Testis (tissue), 3 donors: ENCODE results near the gene TBX10. TPM values are rescaled to one million over a fixed set of nuclear protein-coding genes. Genes with fewer than 3 reads are reported as not detected.

Experiments used
- DNase-seq: peaks from one replicate; pipeline ENCODE4 v3.0.0-alpha.2; 2019
- H3K27ac ChIP-seq, 2 donors: fragments of 200-600 bp; sonication (generic); one replicate each; pipeline ENCODE4 v1.5.1; 2019
- H3K27me3 ChIP-seq: fragments of 200-600 bp; sonication (generic); one replicate; pipeline ENCODE4 v1.5.1; 2019
- H3K36me3 ChIP-seq: fragments of 200-600 bp; sonication (generic); one replicate; pipeline ENCODE4 v1.5.1; 2017; ENCODE audit warnings: low read depth; ENCODE audit errors: missing control alignments
- H3K4me1 ChIP-seq: fragments of 200-600 bp; sonication (generic); one replicate; pipeline ENCODE4 v1.5.1; 2019
- H3K4me3 ChIP-seq, 2 donors: fragments of 200-600 bp; sonication (generic); one replicate each; pipeline ENCODE4 v1.5.1; 2017 to 2019
- H3K9me3 ChIP-seq: fragments of 200-600 bp; sonication (generic); one replicate; pipeline ENCODE4 v1.5.1; 2017
- POLR2A ChIP-seq: fragments of 450-650 bp; IDR thresholded peaks from one replicate; pipeline ENCODE4 v1.6.1; 2017; ENCODE audit warnings: antibody characterized with exemption, mild to moderate bottlenecking, moderate library complexity
- WGBS, 2 donors: methylation state at CpG; one replicate each; pipeline ENCODE4 v1.1.5; 2018; 5-methylcytosine and 5-hydroxymethylcytosine counted together
- intact Hi-C: fragments of 100-400 bp; cut with DNase I; formaldehyde crosslinking; loops from one replicate; pipeline ENCODE4 v1.15.1; 2023; ENCODE audit warnings: low total_unique reads
- polyA plus RNA-seq: library from polyadenylated mRNA; stranded (reverse); fragments of 350-450 nt; fragmentation: Illumina TruSeq; extraction: RNeasy Lipid Tissue Mini Kit (QIAGEN cat#74804); gene quantifications from one replicate; pipeline ENCODE4 v1.2.3, GENCODE V29; 2014; ENCODE audit warnings: low read depth, low replicate concordance; ENCODE audit not compliant: insufficient read depth
- total RNA-seq, 2 donors: library from RNA; depleted of rRNA; stranded (reverse); fragments of >200 nt; gene quantifications; one replicate each; pipeline ENCODE4 v1.2.3, GENCODE V29; 2016
- TF ChIP-seq, protein P1 (sequence below), 3 experiments: fragments of 450-650 bp in 2 of 3; fragments of 200-600 bp in 1 of 3; sonication (generic) in 1 of 3; IDR thresholded peaks; one replicate each; pipeline ENCODE4 v1.5.1; 2016 to 2019; ENCODE audit warnings: antibody characterized with exemption in 3 of 3, mild to moderate bottlenecking in 2 of 3, moderate library complexity in 1 of 3

The TBX10 gene
- total and polyA plus RNA-seq, 3 donors from 2014 or later: 0.50 TPM; not detected in 2

DNA sequence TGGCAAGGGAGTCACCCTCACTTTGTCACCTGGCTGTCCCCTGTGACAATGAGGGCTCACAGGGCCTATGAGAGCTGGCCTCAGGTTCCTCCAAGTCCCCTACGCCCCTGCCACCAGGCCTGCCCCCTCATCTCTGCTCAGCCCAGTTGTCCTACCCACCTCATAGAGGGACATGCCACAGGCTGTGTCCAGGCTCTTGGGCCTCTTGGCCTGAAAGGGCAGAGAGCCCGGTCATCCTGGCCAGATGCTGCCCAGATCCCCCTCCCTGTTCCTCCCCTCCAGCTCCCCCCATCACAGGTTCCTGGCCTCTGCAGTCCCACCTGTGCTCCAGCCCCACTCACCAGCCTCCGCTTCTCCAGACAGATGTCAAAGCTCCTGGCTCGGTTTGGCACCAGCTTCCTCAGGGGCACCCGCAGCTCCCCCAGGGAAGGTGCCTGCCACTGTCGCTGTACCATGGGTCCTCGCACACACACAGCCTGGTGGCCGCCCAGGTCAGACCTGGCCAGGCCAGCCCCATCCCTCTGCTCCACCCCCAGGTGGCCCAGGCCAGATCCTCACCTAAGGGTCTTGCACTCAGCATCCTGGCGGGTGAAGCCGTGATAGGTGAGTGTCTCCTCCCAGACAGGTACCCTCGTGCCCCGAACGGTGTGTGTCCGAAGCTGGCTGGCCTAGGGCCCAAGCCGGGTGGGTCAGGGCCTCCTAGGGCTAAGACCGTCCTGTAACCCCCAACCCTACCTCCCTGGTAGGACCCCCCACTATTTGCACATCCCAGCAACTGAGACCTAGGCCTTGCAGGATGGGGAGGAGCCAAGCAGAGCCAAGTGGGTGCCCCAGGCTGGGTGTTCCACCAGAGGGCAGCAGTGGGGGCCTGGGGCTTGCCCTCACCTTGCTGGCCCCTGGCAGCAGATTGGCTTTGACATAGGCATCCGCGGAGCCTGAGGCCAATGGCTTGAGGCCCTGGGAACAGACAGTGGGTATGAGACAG, 24.5 kb downstream of the TBX10 start:
- intact Hi-C loops: no loop called here
- no peaks in the 10 kb centered on the region for H3K36me3 ChIP-seq
- 80 to 88% methylated on average over 13 to 16 of the region's 18 CpGs for WGBS, 2 donors
- H3K27me3 ChIP-seq: no peaks in the 10 kb centered on the region
- H3K4me1 ChIP-seq: no peaks in the 10 kb centered on the region
- H3K4me3 ChIP-seq: no peak overlapping the region
- H3K9me3 ChIP-seq: no peaks in the 10 kb centered on the region
- DNase-seq: no peak
- TF ChIP-seq, protein P1, sequence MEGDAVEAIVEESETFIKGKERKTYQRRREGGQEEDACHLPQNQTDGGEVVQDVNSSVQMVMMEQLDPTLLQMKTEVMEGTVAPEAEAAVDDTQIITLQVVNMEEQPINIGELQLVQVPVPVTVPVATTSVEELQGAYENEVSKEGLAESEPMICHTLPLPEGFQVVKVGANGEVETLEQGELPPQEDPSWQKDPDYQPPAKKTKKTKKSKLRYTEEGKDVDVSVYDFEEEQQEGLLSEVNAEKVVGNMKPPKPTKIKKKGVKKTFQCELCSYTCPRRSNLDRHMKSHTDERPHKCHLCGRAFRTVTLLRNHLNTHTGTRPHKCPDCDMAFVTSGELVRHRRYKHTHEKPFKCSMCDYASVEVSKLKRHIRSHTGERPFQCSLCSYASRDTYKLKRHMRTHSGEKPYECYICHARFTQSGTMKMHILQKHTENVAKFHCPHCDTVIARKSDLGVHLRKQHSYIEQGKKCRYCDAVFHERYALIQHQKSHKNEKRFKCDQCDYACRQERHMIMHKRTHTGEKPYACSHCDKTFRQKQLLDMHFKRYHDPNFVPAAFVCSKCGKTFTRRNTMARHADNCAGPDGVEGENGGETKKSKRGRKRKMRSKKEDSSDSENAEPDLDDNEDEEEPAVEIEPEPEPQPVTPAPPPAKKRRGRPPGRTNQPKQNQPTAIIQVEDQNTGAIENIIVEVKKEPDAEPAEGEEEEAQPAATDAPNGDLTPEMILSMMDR (IDR thresholded peaks at IDR 0.05): no peak
- no peak for TF ChIP-seq POLR2A
- H3K27ac ChIP-seq: no peak overlapping the region

DNA sequence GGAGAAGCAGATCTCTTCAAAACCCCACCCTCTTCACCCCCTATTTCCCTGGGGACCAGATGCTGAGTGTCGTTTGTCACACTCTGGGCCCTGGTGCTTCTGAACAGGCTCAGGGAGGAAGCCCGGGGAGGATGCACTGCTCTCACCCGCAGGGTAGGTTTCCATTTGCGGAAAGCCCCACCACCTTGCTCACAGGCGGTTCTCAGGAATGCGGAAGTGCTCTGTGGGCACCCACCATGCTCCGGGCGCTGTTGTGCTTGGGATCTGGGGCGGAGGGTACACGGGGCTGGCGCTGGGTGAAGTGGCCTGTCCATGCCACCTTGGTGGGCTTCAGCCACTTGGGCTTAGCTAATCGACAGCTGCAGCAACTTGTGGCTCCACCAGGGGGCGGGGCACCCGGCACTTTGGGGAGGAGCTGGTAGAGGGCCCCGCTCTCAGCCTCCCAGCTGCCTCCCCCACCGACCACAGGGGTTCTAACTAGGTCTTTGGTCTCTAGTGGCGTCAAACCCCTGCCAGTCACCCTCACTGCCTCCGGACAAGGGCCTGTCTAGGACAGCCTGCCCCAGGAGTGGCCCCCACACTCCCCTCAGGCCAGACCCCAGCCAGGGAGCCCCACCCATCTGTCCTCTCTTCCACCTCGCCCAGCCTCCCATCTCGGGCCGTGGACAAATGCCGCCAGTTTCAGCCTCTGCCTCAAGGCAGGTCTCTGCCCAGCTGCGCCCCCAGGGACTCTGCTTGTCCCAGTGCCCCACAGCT, 25.4 kb downstream of the TBX10 start:
- no peaks in the 10 kb centered on the region for H3K36me3 ChIP-seq
- no peak for DNase-seq
- TF ChIP-seq, protein P1 (IDR thresholded peaks at IDR 0.05): peak; percentile 35 to 62 (median 41)
- TF ChIP-seq POLR2A: no peak
- H3K27ac ChIP-seq: no peak overlapping the region
- no peak overlapping the region for H3K4me3 ChIP-seq
- H3K4me1 ChIP-seq: no peaks in the 10 kb centered on the region
- H3K27me3 ChIP-seq: no peaks in the 10 kb centered on the region
- intact Hi-C loops: no loop called here
- 44 to 46% methylated on average over 7 to 23 of the region's 23 CpGs for WGBS, 2 donors
- H3K9me3 ChIP-seq: no peaks in the 10 kb centered on the region

DNA sequence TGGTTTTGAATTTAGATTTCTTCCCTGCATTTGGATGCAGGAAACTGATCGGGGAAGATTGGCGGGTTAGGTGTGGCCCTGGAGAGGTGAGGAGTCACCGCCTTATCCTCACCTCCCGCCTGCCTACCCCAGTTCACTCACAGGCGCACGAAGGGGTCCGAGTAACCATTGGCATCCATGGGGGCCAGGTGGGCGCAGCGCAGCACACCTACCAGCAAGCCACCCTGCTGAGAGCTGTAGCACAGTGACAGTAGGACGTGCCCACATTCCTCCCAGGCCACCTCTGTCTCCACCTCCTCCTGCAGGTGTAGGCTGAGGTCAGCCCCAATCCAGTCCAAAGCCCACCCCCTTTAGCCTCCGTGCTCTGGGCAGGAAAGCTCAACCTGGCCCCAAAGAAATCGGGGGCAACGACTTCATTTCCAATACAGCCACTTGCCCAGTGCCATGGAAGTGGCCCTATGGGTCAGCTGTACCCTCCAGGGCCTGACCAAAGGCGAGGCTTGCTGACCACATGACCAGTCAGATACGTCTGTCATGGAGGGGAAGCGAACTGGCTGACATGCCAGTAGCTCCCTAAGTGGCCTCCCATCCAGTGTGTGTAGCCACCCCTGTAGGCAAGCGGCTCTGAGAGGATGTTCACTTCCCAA, 26.1 kb downstream of the TBX10 start:
- TF ChIP-seq POLR2A: no peak
- TF ChIP-seq, protein P1 (IDR thresholded peaks at IDR 0.05): no peak
- 81 to 93% methylated on average over 16 to 17 of the region's 17 CpGs for WGBS, 2 donors
- no peak overlapping the region for H3K4me3 ChIP-seq
- H3K36me3 ChIP-seq: no peaks in the 10 kb centered on the region
- H3K27ac ChIP-seq: no peak overlapping the region
- H3K4me1 ChIP-seq: no peaks in the 10 kb centered on the region
- no peaks in the 10 kb centered on the region for H3K27me3 ChIP-seq
- no peaks in the 10 kb centered on the region for H3K9me3 ChIP-seq
- intact Hi-C loops: no loop called here
- no peak for DNase-seq

DNA sequence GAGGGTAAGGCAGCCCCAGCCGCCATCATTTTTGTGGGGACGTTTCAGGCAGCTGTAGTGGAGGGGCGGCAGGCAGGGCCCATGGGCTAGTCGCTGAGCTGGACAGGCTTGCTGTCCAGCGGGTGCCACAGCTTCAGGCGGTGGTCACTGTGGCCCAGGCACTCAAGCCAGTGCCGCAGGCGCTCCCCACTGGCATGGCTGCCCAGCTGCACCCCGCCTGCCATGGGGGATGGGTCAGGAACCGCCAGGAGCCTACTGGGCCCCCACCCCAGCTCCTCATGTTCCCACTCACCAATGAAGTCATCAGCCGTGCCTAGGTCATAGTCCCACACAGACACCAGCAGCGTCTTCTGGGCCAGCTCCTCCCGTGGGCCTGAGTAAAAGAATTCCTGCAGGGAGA, 26.8 kb downstream of the TBX10 start:
- intact Hi-C loops: no loop called here
- no peaks in the 10 kb centered on the region for H3K36me3 ChIP-seq
- no peak overlapping the region for H3K27ac ChIP-seq
- 91 to 92% methylated on average over 9 to 13 of the region's 13 CpGs for WGBS, 2 donors
- no peaks in the 10 kb centered on the region for H3K27me3 ChIP-seq
- no peak overlapping the region for H3K4me3 ChIP-seq
- DNase-seq: no peak
- TF ChIP-seq POLR2A: no peak
- TF ChIP-seq, protein P1 (IDR thresholded peaks at IDR 0.05): no peak
- no peaks in the 10 kb centered on the region for H3K9me3 ChIP-seq
- peaks cover 3% of the 10 kb centered on the region for H3K4me1 ChIP-seq
